AG09319 (cell line): Measurements from ENCODE around the gene ITGA11.

Experiments
- DNase-seq: peaks from one replicate; pipeline ENCODE4 v3.0.0-alpha.2; 2010; ENCODE audit warnings: low read depth; ENCODE audit errors: extremely low read depth
- TF ChIP-seq, protein P1 (sequence below): IDR thresholded peaks from 2 replicates; pipeline ENCODE4 v1.5.1; 2011; ENCODE audit warnings: low read depth, mild to moderate bottlenecking, inconsistent platforms, low read length, moderate library complexity

Gene ITGA11

DNA sequence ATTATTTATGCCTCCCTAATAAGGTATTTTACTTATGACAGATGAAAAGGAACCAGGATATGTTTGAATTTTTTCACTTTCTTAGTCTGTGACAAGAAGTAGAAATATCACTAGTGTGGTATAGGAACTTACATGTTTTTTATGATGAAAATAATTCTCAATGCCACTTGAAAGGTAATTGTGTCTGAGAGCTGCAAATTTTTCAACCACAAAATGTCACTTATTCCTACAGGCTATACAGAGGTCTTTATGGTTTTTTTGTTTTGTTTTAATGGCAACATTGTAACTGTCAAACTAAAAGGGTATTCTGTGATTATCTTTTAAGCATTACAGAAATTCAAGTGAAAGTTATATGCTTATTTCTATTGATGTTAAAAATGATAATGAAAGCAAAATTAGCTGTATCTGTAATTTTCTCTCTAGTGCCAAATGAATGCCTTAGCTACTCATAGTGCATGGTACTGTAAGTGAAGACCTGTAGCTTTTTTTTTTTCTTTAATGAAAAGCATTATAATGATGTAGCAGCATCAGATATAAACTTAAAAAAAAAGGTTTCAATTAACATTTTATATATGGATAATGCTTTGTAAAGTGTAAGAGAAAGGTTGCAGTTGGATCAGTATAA is 139.7 kb downstream of the ITGA11 start:
- DNase-seq = no peak
- TF ChIP-seq, protein P1, sequence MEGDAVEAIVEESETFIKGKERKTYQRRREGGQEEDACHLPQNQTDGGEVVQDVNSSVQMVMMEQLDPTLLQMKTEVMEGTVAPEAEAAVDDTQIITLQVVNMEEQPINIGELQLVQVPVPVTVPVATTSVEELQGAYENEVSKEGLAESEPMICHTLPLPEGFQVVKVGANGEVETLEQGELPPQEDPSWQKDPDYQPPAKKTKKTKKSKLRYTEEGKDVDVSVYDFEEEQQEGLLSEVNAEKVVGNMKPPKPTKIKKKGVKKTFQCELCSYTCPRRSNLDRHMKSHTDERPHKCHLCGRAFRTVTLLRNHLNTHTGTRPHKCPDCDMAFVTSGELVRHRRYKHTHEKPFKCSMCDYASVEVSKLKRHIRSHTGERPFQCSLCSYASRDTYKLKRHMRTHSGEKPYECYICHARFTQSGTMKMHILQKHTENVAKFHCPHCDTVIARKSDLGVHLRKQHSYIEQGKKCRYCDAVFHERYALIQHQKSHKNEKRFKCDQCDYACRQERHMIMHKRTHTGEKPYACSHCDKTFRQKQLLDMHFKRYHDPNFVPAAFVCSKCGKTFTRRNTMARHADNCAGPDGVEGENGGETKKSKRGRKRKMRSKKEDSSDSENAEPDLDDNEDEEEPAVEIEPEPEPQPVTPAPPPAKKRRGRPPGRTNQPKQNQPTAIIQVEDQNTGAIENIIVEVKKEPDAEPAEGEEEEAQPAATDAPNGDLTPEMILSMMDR = no peak

DNA sequence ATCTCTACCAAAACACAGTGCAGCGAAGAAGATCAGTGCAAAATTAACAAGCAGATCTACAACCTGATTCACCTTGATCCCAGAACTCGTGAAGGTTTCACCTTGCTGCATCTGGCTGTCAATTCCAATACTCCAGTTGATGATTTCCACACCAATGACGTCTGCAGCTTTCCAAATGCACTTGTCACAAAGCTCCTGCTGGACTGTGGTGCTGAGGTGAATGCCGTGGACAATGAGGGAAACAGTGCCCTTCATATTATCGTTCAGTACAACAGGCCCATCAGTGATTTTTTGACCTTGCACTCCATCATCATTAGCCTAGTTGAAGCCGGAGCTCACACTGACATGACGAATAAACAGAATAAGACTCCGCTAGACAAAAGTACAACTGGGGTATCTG is 141.2 kb downstream of the ITGA11 start:
- TF ChIP-seq, protein P1 = no peak
- no peak for DNase-seq

- no peak for DNase-seq
- TF ChIP-seq, protein P1 = no peak
These were observed 142.2 kb downstream of the ITGA11 start for GRCh38 chr15:68289621-68290352.

GRCh38 chr15:68289057-68289456 is 142.9 kb downstream of the ITGA11 start:
- no peak for DNase-seq
- TF ChIP-seq, protein P1 = no peak

GRCh38 chr15:68286256-68286655 is 145.7 kb downstream of the ITGA11 start:
- DNase-seq = no peak

GRCh38 chr15:68285259-68285980 is 146.5 kb downstream of the ITGA11 start:
- TF ChIP-seq, protein P1 = no peak
- DNase-seq = no peak

More at GRCh38 chr15:68286256-68286655, 145.7 kb downstream of the ITGA11 start:
- TF ChIP-seq, protein P1 = no peak
